ENCODE data around the gene CHRNG. TPM values are rescaled to one million over a fixed set of nuclear protein-coding genes. Genes with fewer than 3 reads are reported as not detected.

CHRNG gene
- total and polyA plus RNA-seq, 2 donors (not counting 3 experiments of a cell fraction or from before 2014, with no cell fraction given) = not detected

- TF ChIP-seq POLR2A (IDR thresholded peaks at IDR 0.05; ENCODE audit: low read depth, low read length) (no peak), POLR2AphosphoS5 (IDR thresholded peaks at IDR 0.05; ENCODE audit: insufficient read depth, low read depth, low read length) (no peak), MYC (IDR thresholded peaks at IDR 0.05; ENCODE audit: low read depth, low read length) (no peak), MAX (IDR thresholded peaks at IDR 0.05; ENCODE audit: insufficient read depth, insufficient read length) (no peak), EZH2 (IDR thresholded peaks at IDR 0.05; ENCODE audit: borderline replicate concordance, low read depth, low read length, severe bottlenecking) (no peak), FOS (IDR thresholded peaks at IDR 0.05; ENCODE audit: borderline replicate concordance, insufficient read depth, low read length) (no peak), CTCF (IDR thresholded peaks at IDR 0.05; ENCODE audit: extremely low read depth in 1 of 2, insufficient read depth in 1 of 2, low read depth in 1 of 2, low read length in 2 of 2) (no peak), GATA2 (IDR thresholded peaks at IDR 0.05; ENCODE audit: insufficient read depth, insufficient read length, low read depth, low read length) (no peak), JUN (IDR thresholded peaks at IDR 0.05; ENCODE audit: borderline replicate concordance, insufficient read depth, insufficient read length, low read depth) (no peak)
Measured at GRCh38 chr2:232571026-232571474, 31.6 kb downstream of the CHRNG start.

More at GRCh38 chr2:232571026-232571474, 31.6 kb downstream of the CHRNG start:
- peak; percentile 52 for FAIRE-seq
- CTCF ChIA-PET = interaction anchor here (1.6 kb wide), 1 partner anchor 9 kb away, joined by 5 read pairs; no protein-coding TSS in a partner anchor
- DNase-seq (ENCODE audit: low read depth, low spot score) = no peak
- Histone ChIP-seq H3K4me2 (ENCODE audit: insufficient read depth, low read length) (no peak overlapping the region), H3K4me3 (replicated peaks in 1 of 3; ENCODE audit: insufficient read depth in 1 of 3, low read depth in 1 of 3, low read length in 3 of 3) (no peak overlapping the region), H3K27ac (ENCODE audit: insufficient read depth, low read depth, low read length) (no peak overlapping the region), H3K9me3 (replicated peaks; ENCODE audit: control insufficient read depth, insufficient read depth, low read length) (no peaks in the 10 kb centered on the region), H3K79me2 (ENCODE audit: control insufficient read depth, insufficient read depth, low read length) (no peaks in the 10 kb centered on the region), H3K36me3 (ENCODE audit: control insufficient read depth in 2 of 2, extremely low read depth in 1 of 2, insufficient read depth in 2 of 2, low read length in 2 of 2) (peaks cover 22 to 44% of the 10 kb centered on the region in 2 experiments), H4K20me1 (replicated peaks; ENCODE audit: control insufficient read depth, extremely low read depth, insufficient read depth, low read length) (no peaks in the 10 kb centered on the region), H3K4me1 (ENCODE audit: control insufficient read depth, extremely low read depth, insufficient read depth, low read length) (no peaks in the 10 kb centered on the region), H3K9me1 (replicated peaks; ENCODE audit: control insufficient read depth, extremely low read depth, insufficient read depth, low read length) (no peaks in the 10 kb centered on the region), H2AFZ (ENCODE audit: low read depth, low read length) (no peak overlapping the region), H3K9ac (replicated peaks; ENCODE audit: extremely low read depth, insufficient read depth, low read length) (no peak overlapping the region), H3K27me3 (ENCODE audit: control insufficient read depth in 2 of 2, insufficient read depth in 2 of 2, low read length in 2 of 2) (no peaks in the 10 kb centered on the region)
- intact Hi-C loops (cut with micrococcal nuclease) = no loop called here
- dilution Hi-C loops (cut with MboI; ENCODE audit: extremely low pct_ligation_motif_present, low sequenced_read_pairs) = no loop called here
- POLR2A ChIA-PET = no interaction called here
- no TSS peak for BruUV-seq (replicated peaks)

Measured in endothelial cell of umbilical vein (primary cell).